Adrenal gland (tissue), 12 donors: Measurements from ENCODE around the gene FRS2. TPM values are rescaled to one million over a fixed set of nuclear protein-coding genes. Genes with fewer than 3 reads are reported as not detected.

Source experiments
- DNase-seq, 7 donors: peaks; one replicate each; pipeline ENCODE4 v3.0.0-alpha.2; 2019 to 2020
- H3K27ac ChIP-seq, 5 donors: fragments of 200-600 bp; sonication (generic) in 4 of 5; 1 replicate in 3 of 5; 2 replicates in 2 of 5; pipeline versions ENCODE4 v1.5.1 to v1.8.0; 2016 to 2020; ENCODE audit warnings: mild to moderate bottlenecking in 1 of 5
- H3K27me3 ChIP-seq: fragments of 200-600 bp; 2 replicates; pipeline ENCODE4 v1.8.0; 2021
- H3K36me3 ChIP-seq, 2 donors: fragments of 200-600 bp; replicated peaks in 1 of 2; 1 replicate in 1 of 2; 2 replicates in 1 of 2; pipeline versions ENCODE4 v1.5.1 to v1.8.0; 2018 to 2022
- H3K4me1 ChIP-seq, 2 donors: fragments of 200-600 bp; replicated peaks in 1 of 2; 1 replicate in 1 of 2; 2 replicates in 1 of 2; pipeline versions ENCODE4 v1.5.1 to v1.8.0; 2018 to 2021
- H3K4me3 ChIP-seq, 4 donors: fragments of 200-600 bp; sonication (generic) in 3 of 4; one replicate each; pipeline ENCODE4 v1.5.1; 2016 to 2018
- H3K9me3 ChIP-seq, 3 donors: fragments of 200-600 bp; sonication (generic) in 1 of 3; replicated peaks in 1 of 3; 1 replicate in 2 of 3; 2 replicates in 1 of 3; pipeline versions ENCODE4 v1.5.1 to v1.8.0; 2016 to 2021
- CTCF ChIP-seq, 6 experiments: fragments of 450-650 bp in 4 of 6; fragments of 200-600 bp in 2 of 6; sonication (generic) in 1 of 6; IDR thresholded peaks; 1 replicate in 5 of 6; 2 replicates in 1 of 6; pipeline versions ENCODE4 v1.5.1 to v1.8.0; 2016 to 2021; ENCODE audit warnings: antibody characterized with exemption in 6 of 6, mild to moderate bottlenecking in 2 of 6, moderate library complexity in 1 of 6
- POLR2A ChIP-seq, 2 donors: fragments of 450-650 bp; IDR thresholded peaks; one replicate each; pipeline ENCODE4 v1.6.1; 2017; ENCODE audit warnings: antibody characterized with exemption in 2 of 2, mild to moderate bottlenecking in 2 of 2, moderate library complexity in 1 of 2
- WGBS, 4 donors: extraction: QIAGEN DNeasy Blood & Tissue Kit in 2 of 4; methylation state at CpG; one replicate each; pipeline versions ENCODE4 v1.1.5 to v1.1.7; 2013 to 2017; 5-methylcytosine and 5-hydroxymethylcytosine counted together
- intact Hi-C, 2 donors: fragments of 100-400 bp; cut with DNase I; formaldehyde crosslinking; loops; one replicate each; pipeline versions ENCODE4 v1.14.1 to v1.15.0; 2022 to 2023
- polyA plus RNA-seq, 3 donors: library from polyadenylated mRNA; stranded (reverse); fragments of 200-250 nt in 2 of 3; fragments of 350-450 nt in 1 of 3; fragmentation: Illumina TruSeq in 1 of 3; extraction: RNeasy Lipid Tissue Mini Kit (QIAGEN cat#74804) in 1 of 3; gene quantifications; one replicate each; pipeline ENCODE4 v1.2.3, GENCODE V29; 2013 to 2014
- total RNA-seq, 9 donors: library from RNA; depleted of rRNA in 4 of 9; stranded (reverse); fragments of >200 nt in 4 of 9; fragments of 120-200 nt in 1 of 9; fragmentation: NEBNext Ultra II Directional in 1 of 9; extraction: Animal tissue kit (Norgen Biotek cat#: 25700) in 1 of 9; gene quantifications; one replicate each; pipeline versions ENCODE4 v1.1.0 to v1.2.4, GENCODE V29; 2013 to 2023
- donor health status: healthy with polysubstance abuse.
- donor health status: Bipolar disorder and iron deficiency.
- donor health status: DM: yes; HTN: yes; CAD: no.
- donor health status: DM: no; HTN: no; CAD: no.
- donor health status: DM: no; HTN: no; CAD: no.
- donor health status: DM: yes; HTN: yes; CAD: no.

Gene FRS2
- total and polyA plus RNA-seq, 12 donors: 4.8 to 86.1 (median 45.1) TPM

GRCh38 chr12:69585189-69586062 lies 115.2 kb downstream of the FRS2 start, which contains the start of gene CCT2:
Gene CCT2 (plus strand): TSS chr12:69585459. CDS start chr12:69585522, 63 bp downstream.
- H3K27me3 ChIP-seq: no peaks in the 10 kb centered on the region

GRCh38 chr12:69588527-69588926 lies 118.3 kb downstream of the FRS2 start:
- Histone ChIP-seq H3K27ac (no peak overlapping the region), H3K36me3 (peaks cover 0 to 70% of the 10 kb centered on the region in 2 donors), H3K27me3 (no peaks in the 10 kb centered on the region), H3K9me3 (no peaks in the 10 kb centered on the region), H3K4me1 (peaks cover 0 to 9% of the 10 kb centered on the region in 2 donors), H3K4me3 (no peak overlapping the region)
- 90 to 94% (median 91%) methylated on average over 4 of the region's 4 CpGs for WGBS, 4 donors
- intact Hi-C loops: no loop called here
- no peak for DNase-seq
- TF ChIP-seq POLR2A (IDR thresholded peaks at IDR 0.05) (no peak), CTCF (IDR thresholded peaks at IDR 0.05) (no peak)

More at GRCh38 chr12:69585189-69586062, 115.2 kb downstream of the FRS2 start, which contains the start of gene CCT2:
- Histone ChIP-seq H3K4me3 (peak within 1 kb of the TSS; percentile 80 to 99 (median 84)), H3K4me1 (peaks cover 0 to 9% of the 10 kb centered on the region in 2 donors), H3K27ac (peak within 1 kb of the TSS; percentile 28 to 94 (median 85)), H3K36me3 (peaks cover 0 to 39% of the 10 kb centered on the region in 2 donors), H3K9me3 (no peaks in the 10 kb centered on the region)
- DNase-seq: peak; percentile 96 to 99 (median 97)
- intact Hi-C loops: no loop called here
- TF ChIP-seq CTCF (IDR thresholded peaks at IDR 0.05) (peak in 5 of 6 experiments; percentile 10 to 52 (median 36)), POLR2A (IDR thresholded peaks at IDR 0.05) (peak; percentile 50 to 75)
- 0 to 1% (median 0%) methylated on average over 22 to 63 of the region's 63 CpGs for WGBS, 4 donors

- Histone ChIP-seq H3K9me3 (no peaks in the 10 kb centered on the region), H3K27ac (no peak overlapping the region), H3K27me3 (no peaks in the 10 kb centered on the region), H3K4me3 (no peak overlapping the region), H3K4me1 (peaks cover 0 to 9% of the 10 kb centered on the region in 2 donors), H3K36me3 (peaks cover 0 to 76% of the 10 kb centered on the region in 2 donors)
- intact Hi-C loops: no loop called here
- no peak for DNase-seq
- TF ChIP-seq CTCF (IDR thresholded peaks at IDR 0.05): no peak
- TF ChIP-seq POLR2A (IDR thresholded peaks at IDR 0.05): no peak
- WGBS, 4 donors: 90 to 94% (median 92%) methylated on average over 2 of the region's 2 CpGs
These were observed 118.9 kb downstream of the FRS2 start for GRCh38 chr12:69589082-69589481.

GRCh38 chr12:69595689-69596088 lies 125.5 kb downstream of the FRS2 start:
- H3K36me3 ChIP-seq: peaks cover 0 to 95% of the 10 kb centered on the region in 2 donors
- no peak overlapping the region for H3K27ac ChIP-seq
- 96 to 100% (median 99%) methylated on average over 2 of the region's 2 CpGs for WGBS, 4 donors

More at GRCh38 chr12:69595689-69596088, 125.5 kb downstream of the FRS2 start:
- no peaks in the 10 kb centered on the region for H3K27me3 ChIP-seq
- DNase-seq: no peak
- intact Hi-C loops: no loop called here
- H3K9me3 ChIP-seq: no peaks in the 10 kb centered on the region
- TF ChIP-seq CTCF (IDR thresholded peaks at IDR 0.05) (no peak), POLR2A (IDR thresholded peaks at IDR 0.05) (no peak)
- no peaks in the 10 kb centered on the region for H3K4me1 ChIP-seq
- H3K4me3 ChIP-seq: no peak overlapping the region
